Measurements from ENCODE around the gene PPIF. TPM values are rescaled to one million over a fixed set of nuclear protein-coding genes. Genes with fewer than 3 reads are reported as not detected.
A peak's percentile ranks its signal among the peaks of the same experiment; 100 is the strongest.

The PPIF gene
- total RNA-seq, 1 experiment from 2014 or later, result 203 TPM

GRCh38 chr10:79323602-79324001 lies 23.7 kb upstream of the PPIF start:
- no TSS peak for BruUV-seq (replicated peaks)
- H2AFZ ChIP-seq, result no peak overlapping the region
- CTCF ChIA-PET, result no interaction called here
- H3K79me2 ChIP-seq (ENCODE audit: low read depth), result no peaks in the 10 kb centered on the region
- peaks cover 45% of the 10 kb centered on the region; the same call in 1 of the 2 replicates for H3F3A ChIP-seq (ENCODE audit: insufficient read depth, low read depth)
- no peak for DNase-seq
- H3K9me3 ChIP-seq (ENCODE audit: insufficient read depth, low read depth), result no peaks in the 10 kb centered on the region; the same call in 1 of the 2 replicates
- TF ChIP-seq EZH2 (IDR thresholded peaks at IDR 0.05; ENCODE audit: low read depth), result no peak
- no peak for TF ChIP-seq CTCF (conservative IDR thresholded peaks at IDR 0.05)
- no peak overlapping the region for H3K4me2 ChIP-seq
- POLR2A ChIA-PET (ENCODE audit: unreplicated experiment), result no interaction called here
- H3K4me3 ChIP-seq, result no peak overlapping the region
- H3K27ac ChIP-seq, result peak overlapping the region; percentile 77; the same call in 1 of the 2 replicates
- H3K9me2 ChIP-seq (ENCODE audit: insufficient read depth), result no peaks in the 10 kb centered on the region; the same call in 1 of the 2 replicates
- intact Hi-C loops (cut with micrococcal nuclease; ENCODE audit: unreplicated experiment), result no loop called here
- peaks cover 57% of the 10 kb centered on the region for H3K4me1 ChIP-seq (replicated peaks; ENCODE audit: insufficient read depth)
- no peaks in the 10 kb centered on the region for H3K36me3 ChIP-seq (ENCODE audit: low read depth)
- no peaks in the 10 kb centered on the region for H3K27me3 ChIP-seq (ENCODE audit: insufficient read depth, low read depth)
- H4K20me1 ChIP-seq (ENCODE audit: insufficient read depth), result no peaks in the 10 kb centered on the region

GRCh38 chr10:79324032-79324695 lies 23.1 kb upstream of the PPIF start:
- no TSS peak for BruUV-seq (replicated peaks)
- H3K9me3 ChIP-seq (ENCODE audit: insufficient read depth, low read depth), result no peaks in the 10 kb centered on the region; the same call in 1 of the 2 replicates
- no peak overlapping the region for H2AFZ ChIP-seq
- no peaks in the 10 kb centered on the region for H3K27me3 ChIP-seq (ENCODE audit: insufficient read depth, low read depth)
- DNase-seq, result no peak
- H3K4me1 ChIP-seq (replicated peaks; ENCODE audit: insufficient read depth), result peaks cover 57% of the 10 kb centered on the region
- no peak for TF ChIP-seq CTCF (conservative IDR thresholded peaks at IDR 0.05)
- TF ChIP-seq EZH2 (IDR thresholded peaks at IDR 0.05; ENCODE audit: low read depth), result no peak
- H4K20me1 ChIP-seq (ENCODE audit: insufficient read depth), result no peaks in the 10 kb centered on the region
- no peak overlapping the region for H3K4me3 ChIP-seq
- no peaks in the 10 kb centered on the region for H3K79me2 ChIP-seq (ENCODE audit: low read depth)
- POLR2A ChIA-PET (ENCODE audit: unreplicated experiment), result no interaction called here
- no peaks in the 10 kb centered on the region; the same call in 1 of the 2 replicates for H3K9me2 ChIP-seq (ENCODE audit: insufficient read depth)
- CTCF ChIA-PET, result no interaction called here
- intact Hi-C loops (cut with micrococcal nuclease; ENCODE audit: unreplicated experiment), result no loop called here
- H3K4me2 ChIP-seq, result no peak overlapping the region
- H3K27ac ChIP-seq, result peak overlapping the region; percentile 77; the same call in 1 of the 2 replicates
- H3K36me3 ChIP-seq (ENCODE audit: low read depth), result no peaks in the 10 kb centered on the region
- H3F3A ChIP-seq (ENCODE audit: insufficient read depth, low read depth), result peaks cover 42% of the 10 kb centered on the region; the same call in 1 of the 2 replicates

GRCh38 chr10:79326361-79327089 lies 20.7 kb upstream of the PPIF start:
- TF ChIP-seq CTCF (conservative IDR thresholded peaks at IDR 0.05), result no peak
- TF ChIP-seq EZH2 (IDR thresholded peaks at IDR 0.05; ENCODE audit: low read depth), result no peak
- H4K20me1 ChIP-seq (ENCODE audit: insufficient read depth), result no peaks in the 10 kb centered on the region

More at GRCh38 chr10:79326361-79327089, 20.7 kb upstream of the PPIF start:
- Histone ChIP-seq H3F3A (ENCODE audit: insufficient read depth, low read depth) (peaks cover 44% of the 10 kb centered on the region; the same call in 1 of the 2 replicates), H3K4me3 (no peak overlapping the region), H3K9me3 (ENCODE audit: insufficient read depth, low read depth) (no peaks in the 10 kb centered on the region), H3K4me1 (replicated peaks; ENCODE audit: insufficient read depth) (peaks cover 54% of the 10 kb centered on the region), H3K4me2 (no peak overlapping the region), H3K9me2 (ENCODE audit: insufficient read depth) (no peaks in the 10 kb centered on the region; the same call in 1 of the 2 replicates), H3K27ac (no peak overlapping the region), H3K36me3 (ENCODE audit: low read depth) (no peaks in the 10 kb centered on the region), H3K79me2 (ENCODE audit: low read depth) (no peaks in the 10 kb centered on the region), H2AFZ (no peak overlapping the region), H3K27me3 (ENCODE audit: insufficient read depth, low read depth) (no peaks in the 10 kb centered on the region)
- ChIA-PET CTCF (no interaction called here), POLR2A (ENCODE audit: unreplicated experiment) (no interaction called here)
- no peak for DNase-seq
- intact Hi-C loops (cut with micrococcal nuclease; ENCODE audit: unreplicated experiment), result no loop called here
- no TSS peak for BruUV-seq (replicated peaks)
